DND-41 (cell line): Measurements from ENCODE around the gene FAM217B.

Source experiments
- ATAC-seq: fragments of 200-7000 bp; cut with Tn5 transposase; 3 replicates; pipeline ENCODE4 v1.9.1; 2021; ENCODE audit warnings: low read depth; ENCODE audit not compliant: insufficient read depth
- DNase-seq: peaks from one replicate; pipeline ENCODE4 v3.0.0-alpha.2; 2020
- H2AFZ ChIP-seq: 2 replicates; pipeline ENCODE4 v1.6.0; 2012; ENCODE audit warnings: low read depth, low read length
- H3K27ac ChIP-seq: 2 replicates; pipeline ENCODE4 v1.5.1; 2012; ENCODE audit warnings: low read length, inconsistent platforms
- H3K27me3 ChIP-seq: fragments of 200-600 bp; sonication (generic); 2 replicates; pipeline ENCODE4 v1.6.0; 2012; ENCODE audit warnings: low read length, mild to moderate bottlenecking, inconsistent platforms; ENCODE audit not compliant: insufficient read depth, poor library complexity
- H3K36me3 ChIP-seq: 2 replicates; pipeline ENCODE4 v1.5.1; 2012; ENCODE audit warnings: low read length, inconsistent platforms; ENCODE audit not compliant: insufficient read depth
- H3K4me1 ChIP-seq: 2 replicates; pipeline ENCODE4 v1.5.1; 2012; ENCODE audit warnings: mild to moderate bottlenecking, low read length; ENCODE audit not compliant: insufficient read depth
- H3K4me2 ChIP-seq: 2 replicates; pipeline ENCODE4 v1.6.0; 2012; ENCODE audit warnings: mild to moderate bottlenecking, moderate library complexity, low read length, inconsistent platforms; ENCODE audit not compliant: insufficient read depth
- H3K4me3 ChIP-seq, 2 experiments: fragments of 200-600 bp in 1 of 2; shearing (Covaris generic) in 1 of 2; 2 replicates each; pipeline ENCODE4 v1.5.1; 2012 to 2016; ENCODE audit warnings: inconsistent platforms in 2 of 2, low read length in 2 of 2, mild to moderate bottlenecking in 2 of 2, low read depth in 1 of 2, moderate library complexity in 1 of 2
- H3K79me2 ChIP-seq: 2 replicates; pipeline ENCODE4 v1.6.0; 2012; ENCODE audit warnings: low read length, inconsistent platforms; ENCODE audit not compliant: insufficient read depth
- H3K9ac ChIP-seq: 2 replicates; pipeline ENCODE4 v1.6.0; 2012; ENCODE audit warnings: low read depth, mild to moderate bottlenecking, inconsistent platforms, low read length, moderate library complexity
- H3K9me3 ChIP-seq: 2 replicates; pipeline ENCODE4 v1.5.1; 2012; ENCODE audit warnings: low read length, moderate library complexity, mild to moderate bottlenecking, inconsistent platforms; ENCODE audit not compliant: insufficient read depth, severe bottlenecking
- H4K20me1 ChIP-seq: 2 replicates; pipeline ENCODE4 v1.6.0; 2012; ENCODE audit warnings: low read length; ENCODE audit not compliant: insufficient read depth
- CTCF ChIP-seq: IDR thresholded peaks from 2 replicates; pipeline ENCODE4 v1.5.1; 2012; ENCODE audit warnings: borderline replicate concordance, low read length, moderate library complexity, mild to moderate bottlenecking; ENCODE audit not compliant: poor library complexity, severe bottlenecking; ENCODE audit errors: extremely low read depth
- EZH2 ChIP-seq: IDR thresholded peaks from 3 replicates; pipeline ENCODE4 v1.6.1; 2012; ENCODE audit warnings: borderline replicate concordance, low read depth, mild to moderate bottlenecking, moderate library complexity, low read length, inconsistent platforms; ENCODE audit not compliant: severe bottlenecking

The FAM217B gene

GRCh38 chr20:59988141-59988540 lies 48.0 kb downstream of the FAM217B start:
- H3K9ac ChIP-seq, result no peak overlapping the region
- TF ChIP-seq CTCF (no peak), EZH2 (no peak)
- ATAC-seq, result no peak
- H3K79me2 ChIP-seq, result no peaks in the 10 kb centered on the region
- no peaks in the 10 kb centered on the region for H3K27me3 ChIP-seq
- 0 out of 2 replicates have a peak, but pooled peaks cover 6% of the 10 kb centered on the region for H3K4me1 ChIP-seq
- no peaks in the 10 kb centered on the region for H3K9me3 ChIP-seq
- H3K4me2 ChIP-seq, result no peak overlapping the region
- no peak overlapping the region for H3K27ac ChIP-seq
- no peak overlapping the region for H2AFZ ChIP-seq
- no peaks in the 10 kb centered on the region for H4K20me1 ChIP-seq
- no peaks in the 10 kb centered on the region for H3K36me3 ChIP-seq
- H3K4me3 ChIP-seq, result no peak overlapping the region
- DNase-seq, result no peak

- H3K27ac ChIP-seq, result no peak overlapping the region
- no peak for DNase-seq
- no peak overlapping the region for H3K4me2 ChIP-seq
- no peaks in the 10 kb centered on the region for H4K20me1 ChIP-seq
- H3K9ac ChIP-seq, result no peak overlapping the region
- TF ChIP-seq CTCF (peak; percentile 56), EZH2 (no peak)
- no peaks in the 10 kb centered on the region for H3K27me3 ChIP-seq
- no peaks in the 10 kb centered on the region for H3K36me3 ChIP-seq
- H2AFZ ChIP-seq, result no peak overlapping the region
- H3K4me3 ChIP-seq, result no peak overlapping the region
- ATAC-seq, result peak; percentile 37; the same call in 1 of the 3 replicates
- H3K9me3 ChIP-seq, result no peaks in the 10 kb centered on the region
- H3K4me1 ChIP-seq, result 0 out of 2 replicates have a peak, but pooled peaks cover 6% of the 10 kb centered on the region
- no peaks in the 10 kb centered on the region for H3K79me2 ChIP-seq
These were observed 52.4 kb downstream of the FAM217B start for GRCh38 chr20:59992526-59993084.

GRCh38 chr20:59993736-59994430 lies 53.7 kb downstream of the FAM217B start:
- Histone ChIP-seq H3K27ac (no peak overlapping the region), H3K4me3 (no peak overlapping the region), H4K20me1 (no peaks in the 10 kb centered on the region), H3K4me2 (no peak overlapping the region), H3K36me3 (no peaks in the 10 kb centered on the region), H3K79me2 (no peaks in the 10 kb centered on the region), H2AFZ (no peak overlapping the region), H3K4me1 (no peaks in the 10 kb centered on the region), H3K9ac (no peak overlapping the region), H3K9me3 (no peaks in the 10 kb centered on the region), H3K27me3 (peaks cover 4% of the 10 kb centered on the region)
- no peak for TF ChIP-seq EZH2
- TF ChIP-seq CTCF, result no peak
- no peak for ATAC-seq
- no peak for DNase-seq
